ENCODE measurements around the gene LRRC72. TPM values are rescaled to one million over a fixed set of nuclear protein-coding genes. Genes with fewer than 3 reads are reported as not detected.
A peak's percentile ranks its signal among the peaks of the same experiment; 100 is the strongest.
"Not testable (repeated sequence)": the region's sequence is repeated elsewhere in the genome, so short reads cannot be mapped to it uniquely, and the experiment has no call there.

The LRRC72 gene
- total RNA-seq (2014; rRNA removed; shearing (Covaris generic)) = not detected in 2 replicates

GRCh38 chr7:16526742-16527540, at the start of gene LRRC72:
Gene LRRC72 (plus strand): TSS chr7:16526825. CDS start chr7:16526953, 128 bp downstream.
- Histone ChIP-seq H3K4me3 (ENCODE audit: insufficient read depth, low read depth, low read length) (no peak within 1 kb of the TSS), H3K36me3 (replicated peaks; ENCODE audit: control insufficient read depth, insufficient read depth, low read length) (no peaks in the 10 kb centered on the region)
- peak; percentile 24 for DNase-seq

GRCh38 chr7:16479161-16479560, 47.5 kb upstream of the LRRC72 start:
- no peak for DNase-seq
- Histone ChIP-seq H3K27me3 (ENCODE audit: control insufficient read depth, insufficient read depth, low read length) (no peaks in the 10 kb centered on the region), H3K4me3 (ENCODE audit: insufficient read depth, low read depth, low read length) (no peak overlapping the region), H3K36me3 (replicated peaks; ENCODE audit: control insufficient read depth, insufficient read depth, low read length) (no peaks in the 10 kb centered on the region)

More at GRCh38 chr7:16526742-16527540, at the start of gene LRRC72:
- no peaks in the 10 kb centered on the region for H3K27me3 ChIP-seq (ENCODE audit: control insufficient read depth, insufficient read depth, low read length)

- H3K4me3 ChIP-seq (ENCODE audit: insufficient read depth, low read depth, low read length) = no peak overlapping the region
- H3K36me3 ChIP-seq (replicated peaks; ENCODE audit: control insufficient read depth, insufficient read depth, low read length) = no peaks in the 10 kb centered on the region
- no peak for DNase-seq
- H3K27me3 ChIP-seq (ENCODE audit: control insufficient read depth, insufficient read depth, low read length) = no peaks in the 10 kb centered on the region
These were observed 47.0 kb upstream of the LRRC72 start for GRCh38 chr7:16479591-16479990.

- no peaks in the 10 kb centered on the region for H3K27me3 ChIP-seq (ENCODE audit: control insufficient read depth, insufficient read depth, low read length)
- H3K36me3 ChIP-seq (replicated peaks; ENCODE audit: control insufficient read depth, insufficient read depth, low read length) = no peaks in the 10 kb centered on the region
- peak; percentile 19 for DNase-seq
- no peak overlapping the region for H3K4me3 ChIP-seq (ENCODE audit: insufficient read depth, low read depth, low read length)
These were observed 42.0 kb upstream of the LRRC72 start for GRCh38 chr7:16484453-16485158.

- H3K27me3 ChIP-seq (ENCODE audit: control insufficient read depth, insufficient read depth, low read length) = no peaks in the 10 kb centered on the region
These were observed 35.5 kb upstream of the LRRC72 start for GRCh38 chr7:16491148-16491547.

GRCh38 chr7:16492513-16493062, 34.0 kb upstream of the LRRC72 start:
- DNase-seq = no peak
- no peaks in the 10 kb centered on the region for H3K27me3 ChIP-seq (ENCODE audit: control insufficient read depth, insufficient read depth, low read length)
- no peak overlapping the region for H3K4me3 ChIP-seq (ENCODE audit: insufficient read depth, low read depth, low read length)
- H3K36me3 ChIP-seq (replicated peaks; ENCODE audit: control insufficient read depth, insufficient read depth, low read length) = no peaks in the 10 kb centered on the region

More at GRCh38 chr7:16491148-16491547, 35.5 kb upstream of the LRRC72 start:
- Histone ChIP-seq H3K36me3 (replicated peaks; ENCODE audit: control insufficient read depth, insufficient read depth, low read length) (no peaks in the 10 kb centered on the region), H3K4me3 (ENCODE audit: insufficient read depth, low read depth, low read length) (no peak overlapping the region)
- no peak for DNase-seq

- no peak overlapping the region for H3K4me3 ChIP-seq (ENCODE audit: insufficient read depth, low read depth, low read length)
- no peaks in the 10 kb centered on the region for H3K27me3 ChIP-seq (ENCODE audit: control insufficient read depth, insufficient read depth, low read length)
- DNase-seq = no peak
- H3K36me3 ChIP-seq (replicated peaks; ENCODE audit: control insufficient read depth, insufficient read depth, low read length) = no peaks in the 10 kb centered on the region
These were observed 33.4 kb upstream of the LRRC72 start for GRCh38 chr7:16493266-16493665.

GRCh38 chr7:16494551-16494950, 32.1 kb upstream of the LRRC72 start:
- Histone ChIP-seq H3K4me3 (ENCODE audit: insufficient read depth, low read depth, low read length) (no peak overlapping the region), H3K27me3 (ENCODE audit: control insufficient read depth, insufficient read depth, low read length) (no peaks in the 10 kb centered on the region), H3K36me3 (replicated peaks; ENCODE audit: control insufficient read depth, insufficient read depth, low read length) (no peaks in the 10 kb centered on the region)
- no peak for DNase-seq

GRCh38 chr7:16494955-16495719, 31.5 kb upstream of the LRRC72 start:
- DNase-seq = no peak
- H3K36me3 ChIP-seq (replicated peaks; ENCODE audit: control insufficient read depth, insufficient read depth, low read length) = no peaks in the 10 kb centered on the region
- H3K27me3 ChIP-seq (ENCODE audit: control insufficient read depth, insufficient read depth, low read length) = no peaks in the 10 kb centered on the region
- H3K4me3 ChIP-seq (ENCODE audit: insufficient read depth, low read depth, low read length) = no peak overlapping the region

- Histone ChIP-seq H3K27me3 (ENCODE audit: control insufficient read depth, insufficient read depth, low read length) (no peaks in the 10 kb centered on the region), H3K4me3 (ENCODE audit: insufficient read depth, low read depth, low read length) (no peak overlapping the region), H3K36me3 (replicated peaks; ENCODE audit: control insufficient read depth, insufficient read depth, low read length) (no peaks in the 10 kb centered on the region)
- no peak for DNase-seq
These were observed 28.5 kb upstream of the LRRC72 start for GRCh38 chr7:16498122-16498521.

- Histone ChIP-seq H3K36me3 (replicated peaks; ENCODE audit: control insufficient read depth, insufficient read depth, low read length) (no peaks in the 10 kb centered on the region), H3K27me3 (ENCODE audit: control insufficient read depth, insufficient read depth, low read length) (no peaks in the 10 kb centered on the region), H3K4me3 (ENCODE audit: insufficient read depth, low read depth, low read length) (no peak overlapping the region)
- DNase-seq = no peak
These were observed 24.3 kb upstream of the LRRC72 start for GRCh38 chr7:16502303-16502702.

- Histone ChIP-seq H3K27me3 (ENCODE audit: control insufficient read depth, insufficient read depth, low read length) (no peaks in the 10 kb centered on the region), H3K4me3 (ENCODE audit: insufficient read depth, low read depth, low read length) (no peak overlapping the region), H3K36me3 (replicated peaks; ENCODE audit: control insufficient read depth, insufficient read depth, low read length) (no peaks in the 10 kb centered on the region)
- DNase-seq = no peak
These were observed 22.6 kb upstream of the LRRC72 start for GRCh38 chr7:16504019-16504418.

GRCh38 chr7:16506422-16506821, 20.2 kb upstream of the LRRC72 start:
- DNase-seq; H3K4me3 ChIP-seq (ENCODE audit: insufficient read depth, low read depth, low read length); H3K27me3 ChIP-seq (ENCODE audit: control insufficient read depth, insufficient read depth, low read length); H3K36me3 ChIP-seq (replicated peaks; ENCODE audit: control insufficient read depth, insufficient read depth, low read length): not testable (repeated sequence)

GRCh38 chr7:16509829-16510228, 16.8 kb upstream of the LRRC72 start:
- no peak for DNase-seq
- H3K36me3 ChIP-seq (replicated peaks; ENCODE audit: control insufficient read depth, insufficient read depth, low read length) = no peaks in the 10 kb centered on the region
- H3K4me3 ChIP-seq (ENCODE audit: insufficient read depth, low read depth, low read length) = no peak overlapping the region
- H3K27me3 ChIP-seq (ENCODE audit: control insufficient read depth, insufficient read depth, low read length) = no peaks in the 10 kb centered on the region
